HEK293 (cell line): ENCODE results near the gene CSMD2.

ENCODE experiments used
- CTCF ChIA-PET: fragments of 350-600 bp; formaldehyde crosslinking; extraction: SDS; loops from one replicate; lab custom pipeline; 2021; ENCODE audit warnings: antibody characterized with exemption; lab: Yijun Ruan, JAX
- POLR2A ChIA-PET: fragments of 300-600 bp; formaldehyde crosslinking; extraction: SDS; loops from one replicate; lab custom pipeline; 2020; ENCODE audit warnings: antibody characterized with exemption, inconsistent platforms; lab: Yijun Ruan, JAX
- H3K27ac ChIP-seq: fragments of 200-500 bp; sonication (Bioruptor generic); 2 replicates; pipeline ENCODE4 v1.5.1; 2014; ENCODE audit warnings: low read depth, low read length, control low read depth, inconsistent platforms; ENCODE audit errors: extremely low read depth
- H3K36me3 ChIP-seq, 2 experiments: fragments of 200-500 bp in 1 of 2; sonication (Bioruptor generic) in 1 of 2; 1 replicate in 1 of 2; 2 replicates in 1 of 2; pipeline ENCODE4 v1.5.1; 2014 to 2017; ENCODE audit warnings: inconsistent platforms in 2 of 2, low read length in 2 of 2; ENCODE audit not compliant: control insufficient read depth in 2 of 2, insufficient read depth in 1 of 2
- H3K4me1 ChIP-seq: fragments of 200-500 bp; sonication (Bioruptor generic); 2 replicates; pipeline ENCODE4 v1.5.1; 2014; ENCODE audit warnings: mild to moderate bottlenecking, low read length, inconsistent platforms; ENCODE audit not compliant: control insufficient read depth, insufficient read depth
- H3K4me3 ChIP-seq: 2 replicates; pipeline ENCODE4 v1.5.1; 2011; ENCODE audit warnings: low read depth, mild to moderate bottlenecking, control low read depth, low read length, moderate library complexity
- H3K9me3 ChIP-seq: fragments of 200-500 bp; sonication (Bioruptor generic); 2 replicates; pipeline ENCODE4 v1.5.1; 2014; ENCODE audit warnings: low read depth, low read length, inconsistent platforms; ENCODE audit not compliant: control insufficient read depth, insufficient read depth
- GLIS1 ChIP-seq: fragments of 450-650 bp; formaldehyde crosslinking; IDR thresholded peaks from 2 replicates; pipeline ENCODE4 v1.5.1; 2016; ENCODE audit warnings: missing biosample characterization, missing genetic modification characterization
- INSM2 ChIP-seq: fragments of 450-650 bp; formaldehyde crosslinking; IDR thresholded peaks from 2 replicates; pipeline ENCODE4 v1.5.1; 2016; ENCODE audit warnings: missing biosample characterization, missing genetic modification characterization
- KLF10 ChIP-seq: fragments of 450-650 bp; IDR thresholded peaks from 2 replicates; pipeline ENCODE4 v1.5.1; 2018; ENCODE audit warnings: missing biosample characterization, mild to moderate bottlenecking, missing genetic modification characterization
- KLF8 ChIP-seq: fragments of 450-650 bp; formaldehyde crosslinking; IDR thresholded peaks from 2 replicates; pipeline ENCODE4 v1.5.1; 2016; ENCODE audit warnings: missing biosample characterization, missing genetic modification characterization
- OSR2 ChIP-seq: fragments of 450-650 bp; formaldehyde crosslinking; IDR thresholded peaks from 2 replicates; pipeline ENCODE4 v1.5.1; 2016; ENCODE audit warnings: missing biosample characterization, missing genetic modification characterization
- ZBTB10 ChIP-seq: fragments of 450-650 bp; formaldehyde crosslinking; IDR thresholded peaks from 2 replicates; pipeline ENCODE4 v1.5.1; 2016; ENCODE audit warnings: missing biosample characterization, missing genetic modification characterization
- ZFP37 ChIP-seq: fragments of 450-650 bp; formaldehyde crosslinking; IDR thresholded peaks from 2 replicates; pipeline ENCODE4 v1.5.1; 2016; ENCODE audit warnings: missing biosample characterization, missing genetic modification characterization
- ZNF223 ChIP-seq: fragments of 450-650 bp; formaldehyde crosslinking; IDR thresholded peaks from 2 replicates; pipeline ENCODE4 v1.5.1; 2016; ENCODE audit warnings: missing biosample characterization, missing genetic modification characterization
- ZNF394 ChIP-seq: fragments of 450-650 bp; formaldehyde crosslinking; IDR thresholded peaks from 2 replicates; pipeline ENCODE4 v1.5.1; 2016; ENCODE audit warnings: missing biosample characterization, missing genetic modification characterization, mild to moderate bottlenecking, moderate library complexity, borderline replicate concordance
- ZNF514 ChIP-seq: fragments of 450-650 bp; formaldehyde crosslinking; IDR thresholded peaks from 2 replicates; pipeline ENCODE4 v1.5.1; 2016; ENCODE audit warnings: missing biosample characterization, missing genetic modification characterization
- ZNF518A ChIP-seq: fragments of 450-650 bp; formaldehyde crosslinking; conservative IDR thresholded peaks from 2 replicates; pipeline ENCODE4 v1.5.1; 2016; ENCODE audit warnings: low read depth, missing biosample characterization, missing genetic modification characterization
- TF ChIP-seq, protein P1 (sequence below): fragments of 450-650 bp; formaldehyde crosslinking; conservative IDR thresholded peaks from 2 replicates; pipeline ENCODE4 v1.5.1; 2016; ENCODE audit warnings: low read depth, missing biosample characterization, missing genetic modification characterization
- TF ChIP-seq, protein P2 (sequence below): fragments of 450-650 bp; formaldehyde crosslinking; IDR thresholded peaks from 2 replicates; pipeline ENCODE4 v1.5.1; 2016; ENCODE audit warnings: missing biosample characterization, missing genetic modification characterization

The CSMD2 gene

DNA sequence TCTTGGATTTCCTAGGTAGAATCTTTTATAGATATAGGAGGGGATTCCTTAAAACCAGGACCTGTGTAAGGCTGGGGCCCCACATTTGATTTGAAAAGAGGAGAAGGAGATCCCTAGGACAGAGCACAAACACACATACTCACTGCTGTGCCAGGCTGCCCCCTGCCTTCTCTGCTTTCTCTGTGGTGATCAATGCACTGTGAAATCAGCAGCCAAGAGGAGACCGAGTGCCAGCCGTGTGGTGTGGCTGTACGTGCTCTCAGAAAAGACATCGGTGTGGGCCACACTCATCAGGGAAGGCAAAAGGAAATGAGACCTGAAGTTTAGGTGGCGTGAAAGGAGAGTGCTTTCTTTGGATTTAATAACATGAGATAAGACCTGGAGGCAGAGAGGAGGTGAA lies 498.4 kb downstream of the CSMD2 start:
- Histone ChIP-seq H3K9me3 (no peaks in the 10 kb centered on the region), H3K4me1 (no peaks in the 10 kb centered on the region), H3K27ac (no peak overlapping the region), H3K4me3 (no peak overlapping the region), H3K36me3 (no peaks in the 10 kb centered on the region)
- POLR2A ChIA-PET = no interaction called here
- TF ChIP-seq INSM2 (tag by site-specific recombination) = no peak
- TF ChIP-seq KLF10 (tag by site-specific recombination) = no peak
- no peak for TF ChIP-seq ZBTB10 (tag by site-specific recombination)
- TF ChIP-seq, protein P1, sequence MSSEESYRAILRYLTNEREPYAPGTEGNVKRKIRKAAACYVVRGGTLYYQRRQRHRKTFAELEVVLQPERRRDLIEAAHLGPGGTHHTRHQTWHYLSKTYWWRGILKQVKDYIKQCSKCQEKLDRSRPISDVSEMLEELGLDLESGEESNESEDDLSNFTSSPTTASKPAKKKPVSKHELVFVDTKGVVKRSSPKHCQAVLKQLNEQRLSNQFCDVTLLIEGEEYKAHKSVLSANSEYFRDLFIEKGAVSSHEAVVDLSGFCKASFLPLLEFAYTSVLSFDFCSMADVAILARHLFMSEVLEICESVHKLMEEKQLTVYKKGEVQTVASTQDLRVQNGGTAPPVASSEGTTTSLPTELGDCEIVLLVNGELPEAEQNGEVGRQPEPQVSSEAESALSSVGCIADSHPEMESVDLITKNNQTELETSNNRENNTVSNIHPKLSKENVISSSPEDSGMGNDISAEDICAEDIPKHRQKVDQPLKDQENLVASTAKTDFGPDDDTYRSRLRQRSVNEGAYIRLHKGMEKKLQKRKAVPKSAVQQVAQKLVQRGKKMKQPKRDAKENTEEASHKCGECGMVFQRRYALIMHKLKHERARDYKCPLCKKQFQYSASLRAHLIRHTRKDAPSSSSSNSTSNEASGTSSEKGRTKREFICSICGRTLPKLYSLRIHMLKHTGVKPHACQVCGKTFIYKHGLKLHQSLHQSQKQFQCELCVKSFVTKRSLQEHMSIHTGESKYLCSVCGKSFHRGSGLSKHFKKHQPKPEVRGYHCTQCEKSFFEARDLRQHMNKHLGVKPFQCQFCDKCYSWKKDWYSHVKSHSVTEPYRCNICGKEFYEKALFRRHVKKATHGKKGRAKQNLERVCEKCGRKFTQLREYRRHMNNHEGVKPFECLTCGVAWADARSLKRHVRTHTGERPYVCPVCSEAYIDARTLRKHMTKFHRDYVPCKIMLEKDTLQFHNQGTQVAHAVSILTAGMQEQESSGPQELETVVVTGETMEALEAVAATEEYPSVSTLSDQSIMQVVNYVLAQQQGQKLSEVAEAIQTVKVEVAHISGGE (tag by site-specific recombination) = no peak
- no peak for TF ChIP-seq ZNF394 (tag by site-specific recombination)
- TF ChIP-seq OSR2 (tag by site-specific recombination) = no peak
- TF ChIP-seq, protein P2, sequence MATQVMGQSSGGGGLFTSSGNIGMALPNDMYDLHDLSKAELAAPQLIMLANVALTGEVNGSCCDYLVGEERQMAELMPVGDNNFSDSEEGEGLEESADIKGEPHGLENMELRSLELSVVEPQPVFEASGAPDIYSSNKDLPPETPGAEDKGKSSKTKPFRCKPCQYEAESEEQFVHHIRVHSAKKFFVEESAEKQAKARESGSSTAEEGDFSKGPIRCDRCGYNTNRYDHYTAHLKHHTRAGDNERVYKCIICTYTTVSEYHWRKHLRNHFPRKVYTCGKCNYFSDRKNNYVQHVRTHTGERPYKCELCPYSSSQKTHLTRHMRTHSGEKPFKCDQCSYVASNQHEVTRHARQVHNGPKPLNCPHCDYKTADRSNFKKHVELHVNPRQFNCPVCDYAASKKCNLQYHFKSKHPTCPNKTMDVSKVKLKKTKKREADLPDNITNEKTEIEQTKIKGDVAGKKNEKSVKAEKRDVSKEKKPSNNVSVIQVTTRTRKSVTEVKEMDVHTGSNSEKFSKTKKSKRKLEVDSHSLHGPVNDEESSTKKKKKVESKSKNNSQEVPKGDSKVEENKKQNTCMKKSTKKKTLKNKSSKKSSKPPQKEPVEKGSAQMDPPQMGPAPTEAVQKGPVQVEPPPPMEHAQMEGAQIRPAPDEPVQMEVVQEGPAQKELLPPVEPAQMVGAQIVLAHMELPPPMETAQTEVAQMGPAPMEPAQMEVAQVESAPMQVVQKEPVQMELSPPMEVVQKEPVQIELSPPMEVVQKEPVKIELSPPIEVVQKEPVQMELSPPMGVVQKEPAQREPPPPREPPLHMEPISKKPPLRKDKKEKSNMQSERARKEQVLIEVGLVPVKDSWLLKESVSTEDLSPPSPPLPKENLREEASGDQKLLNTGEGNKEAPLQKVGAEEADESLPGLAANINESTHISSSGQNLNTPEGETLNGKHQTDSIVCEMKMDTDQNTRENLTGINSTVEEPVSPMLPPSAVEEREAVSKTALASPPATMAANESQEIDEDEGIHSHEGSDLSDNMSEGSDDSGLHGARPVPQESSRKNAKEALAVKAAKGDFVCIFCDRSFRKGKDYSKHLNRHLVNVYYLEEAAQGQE (tag by site-specific recombination) = no peak
- TF ChIP-seq GLIS1 (tag by site-specific recombination) = no peak
- no peak for TF ChIP-seq ZNF514
- no peak for TF ChIP-seq KLF8 (tag by site-specific recombination)
- TF ChIP-seq ZFP37 = no peak
- TF ChIP-seq ZNF518A (tag by site-specific recombination) = no peak
- no peak for TF ChIP-seq ZNF223 (tag by site-specific recombination)
- CTCF ChIA-PET = interaction anchor here (0.6 to 1.3 kb wide), 2 partner anchors 34 to 1021 kb away, joined by 3 to 6 read pairs; no protein-coding TSS in a partner anchor
